ENCODE measurements around the gene SPTBN5.

GRCh38 chr15:41879321-41879845 lies 14.5 kb downstream of the SPTBN5 start:
- TF ChIP-seq FOXP2 (optimal IDR thresholded peaks at IDR 0.05; ENCODE audit: control extremely low read depth, extremely low read length, insufficient read depth) = no peak
- TF ChIP-seq POLR2AphosphoS5 (IDR thresholded peaks at IDR 0.05; ENCODE audit: borderline replicate concordance, low read depth, low read length) = no peak
- no peak for TF ChIP-seq EZH2 (IDR thresholded peaks at IDR 0.05)
